Right renal cortex interstitium (tissue), 3 donors: ENCODE measurements around the gene ALDH5A1. TPM values are rescaled to one million over a fixed set of nuclear protein-coding genes. Genes with fewer than 3 reads are reported as not detected.

Source experiments
- DNase-seq, 3 donors: peaks; one replicate each; pipeline ENCODE4 v3.0.0-alpha.2; 2013; ENCODE audit warnings: low read depth in 3 of 3, low spot score in 2 of 3
- polyA plus RNA-seq, 3 donors: library from polyadenylated mRNA; unstranded; fragments of 120-200 nt; gene quantifications; one replicate each; pipeline ENCODE4 v1.2.1, GENCODE V29; 2013; ENCODE audit not compliant: insufficient read length in 3 of 3

The ALDH5A1 gene
- polyA plus RNA-seq, 3 donors: 27.7 to 30.0 (median 28.7) TPM

DNA sequence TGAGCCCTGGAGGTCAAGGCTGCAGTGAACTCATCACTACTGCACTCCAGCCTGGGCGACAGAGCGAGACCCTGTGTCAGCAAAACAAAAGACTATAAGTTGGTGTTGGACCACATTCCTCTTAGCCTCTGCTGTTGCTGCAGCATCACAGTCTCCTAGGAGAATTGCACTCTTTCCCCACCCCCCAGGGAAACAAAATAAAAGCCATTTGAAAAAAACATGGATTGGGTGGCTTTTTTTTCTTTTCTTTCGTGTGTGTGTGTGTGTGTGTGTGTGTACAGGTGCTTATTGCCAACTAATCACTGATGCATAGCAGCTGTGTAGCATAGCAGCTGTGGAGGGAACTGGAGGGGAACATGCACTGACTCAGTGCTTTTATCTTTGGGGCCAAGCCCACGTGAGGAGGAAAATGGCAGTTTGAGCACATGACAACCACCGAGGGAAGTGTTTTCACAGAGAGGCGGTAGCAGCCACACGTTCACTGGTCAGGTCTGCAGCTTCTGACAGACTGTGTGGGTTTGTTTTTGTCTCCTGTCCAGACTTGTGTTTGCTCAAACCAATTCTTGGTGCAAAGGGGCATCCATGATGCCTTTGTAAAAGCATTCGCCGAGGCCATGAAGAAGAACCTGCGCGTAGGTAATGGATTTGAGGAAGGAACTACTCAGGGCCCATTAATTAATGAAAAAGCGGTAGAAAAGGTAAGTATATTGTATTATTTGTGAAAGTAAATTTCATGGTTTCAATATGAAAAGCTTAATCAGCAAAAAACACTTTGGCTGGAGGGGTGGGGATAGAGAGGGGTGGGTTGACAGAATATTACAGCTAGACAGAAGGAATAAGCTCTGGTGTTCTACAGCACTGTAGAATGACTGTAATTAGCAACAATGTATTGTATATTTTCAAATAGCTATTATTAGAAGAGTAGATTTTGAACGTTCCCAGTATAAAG, 27.7 kb downstream of the ALDH5A1 start:
- DNase-seq: peak in 2 of 3 donors; percentile 36 to 44

DNA sequence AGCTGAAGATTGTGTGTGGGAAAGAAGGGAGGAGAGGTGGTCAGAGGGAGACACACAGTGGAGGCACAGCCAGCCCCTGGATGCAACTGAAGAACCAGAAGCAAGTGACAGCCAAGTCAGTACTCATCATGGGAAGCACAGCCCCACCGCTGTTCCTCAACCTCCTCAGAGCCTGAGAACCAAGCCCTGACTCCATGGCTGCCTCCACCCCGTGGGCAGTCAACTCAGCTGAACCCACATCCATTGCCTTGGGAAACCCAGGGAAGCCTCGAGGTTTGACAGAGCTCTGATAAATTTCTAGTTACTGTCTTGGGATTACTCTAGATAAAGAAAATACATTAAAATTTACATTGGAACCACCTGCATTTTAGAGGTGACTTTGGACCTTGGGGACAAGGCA, 29.6 kb downstream of the ALDH5A1 start:
- no peak for DNase-seq

DNA sequence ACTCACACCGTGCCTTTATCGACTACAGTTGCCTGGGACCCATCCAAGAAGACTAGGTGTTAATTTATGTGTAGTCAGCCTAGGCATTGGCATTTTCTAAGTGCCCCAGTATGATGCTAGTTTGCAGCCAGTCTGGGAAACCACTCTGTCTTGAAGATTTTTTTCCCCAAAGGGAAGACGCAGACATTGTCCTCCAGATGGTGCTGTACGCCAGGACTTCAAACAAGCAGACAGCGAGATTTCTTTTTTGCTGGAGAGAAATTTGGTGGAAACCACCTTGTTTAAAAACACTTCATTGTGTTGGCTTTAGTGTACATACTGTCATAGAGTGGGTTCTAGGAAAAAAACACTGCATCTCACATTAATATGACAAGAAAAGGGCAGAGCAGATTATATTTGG, 30.0 kb downstream of the ALDH5A1 start:
- peak in 1 of 3 donors; percentile 7 for DNase-seq

DNA sequence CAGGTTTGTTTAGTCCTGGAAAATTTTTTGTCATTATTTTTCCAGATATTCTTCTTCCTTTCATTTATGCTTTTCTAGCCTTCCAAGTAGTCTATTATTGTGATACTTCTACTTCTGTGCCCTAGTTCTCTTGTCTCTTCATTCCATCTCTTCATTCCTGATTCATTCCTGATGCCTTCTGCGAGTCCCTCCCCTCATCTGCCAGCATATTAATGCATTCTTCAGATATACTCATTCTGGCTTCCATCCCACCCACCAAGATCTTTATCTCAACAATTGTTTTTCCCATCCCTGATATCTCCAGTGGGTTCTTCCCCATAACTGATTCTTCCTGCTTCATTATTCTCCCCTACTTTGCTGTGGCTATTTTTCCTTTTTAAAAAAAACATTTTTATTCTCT, 35.2 kb downstream of the ALDH5A1 start:
- DNase-seq: no peak

DNA sequence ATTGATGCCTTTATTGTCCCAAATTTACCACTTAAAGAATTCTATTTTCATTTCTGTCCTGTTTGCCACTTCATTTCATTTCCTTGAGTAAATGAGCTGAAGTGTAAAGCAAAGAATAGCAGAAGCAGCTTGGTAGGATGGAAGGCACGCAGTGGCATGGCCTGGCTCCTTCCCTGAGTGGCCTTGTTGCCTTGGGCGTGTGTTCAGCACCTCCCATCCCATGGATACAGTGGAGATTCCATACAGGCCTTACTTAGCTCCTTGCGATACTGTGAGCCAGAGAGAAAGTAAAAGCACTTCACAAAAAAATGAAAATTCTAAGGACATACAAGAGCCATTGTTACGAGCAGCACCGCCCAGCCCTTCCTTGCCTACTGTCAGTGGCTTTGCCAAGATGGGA, 39.6 kb downstream of the ALDH5A1 start:
- DNase-seq: no peak

DNA sequence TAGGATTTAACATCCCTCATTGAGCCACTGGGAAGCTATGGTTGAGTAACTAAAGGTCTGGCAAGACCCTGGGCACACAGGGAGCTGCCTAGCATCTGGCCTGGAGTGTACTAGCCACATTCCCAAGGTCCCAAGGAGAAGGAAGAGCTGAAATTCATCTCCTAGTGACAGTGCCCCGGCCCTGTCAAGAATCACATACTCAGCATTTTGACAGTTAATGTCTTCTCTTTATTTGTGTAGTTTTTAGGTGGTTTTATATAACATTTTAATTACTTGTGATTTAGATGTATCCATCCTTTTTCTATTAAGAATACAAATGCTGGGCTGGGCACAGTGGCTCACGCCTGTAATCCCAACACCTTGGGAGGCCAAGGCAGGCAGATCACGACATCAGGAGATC, 40.4 kb downstream of the ALDH5A1 start:
- no peak for DNase-seq

DNA sequence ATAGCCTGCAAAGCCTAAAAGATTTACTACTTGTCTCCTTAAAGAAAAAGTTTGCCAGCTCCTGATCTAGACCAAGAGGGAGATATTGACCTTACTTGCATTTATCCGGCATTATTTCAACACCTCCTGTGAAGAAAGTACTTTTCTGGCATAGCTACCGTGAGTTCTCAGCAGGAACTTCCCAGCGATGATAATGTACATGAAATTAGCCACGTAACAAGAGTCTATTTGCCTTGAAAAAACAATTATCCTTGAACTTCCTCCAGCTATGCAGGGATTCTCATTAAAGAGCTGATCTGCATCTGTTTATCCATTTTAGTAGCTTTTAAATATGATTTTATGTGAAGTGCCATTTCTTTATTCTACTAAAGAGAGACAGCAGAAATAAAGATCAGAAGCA, 41.7 kb downstream of the ALDH5A1 start:
- DNase-seq: no peak

DNA sequence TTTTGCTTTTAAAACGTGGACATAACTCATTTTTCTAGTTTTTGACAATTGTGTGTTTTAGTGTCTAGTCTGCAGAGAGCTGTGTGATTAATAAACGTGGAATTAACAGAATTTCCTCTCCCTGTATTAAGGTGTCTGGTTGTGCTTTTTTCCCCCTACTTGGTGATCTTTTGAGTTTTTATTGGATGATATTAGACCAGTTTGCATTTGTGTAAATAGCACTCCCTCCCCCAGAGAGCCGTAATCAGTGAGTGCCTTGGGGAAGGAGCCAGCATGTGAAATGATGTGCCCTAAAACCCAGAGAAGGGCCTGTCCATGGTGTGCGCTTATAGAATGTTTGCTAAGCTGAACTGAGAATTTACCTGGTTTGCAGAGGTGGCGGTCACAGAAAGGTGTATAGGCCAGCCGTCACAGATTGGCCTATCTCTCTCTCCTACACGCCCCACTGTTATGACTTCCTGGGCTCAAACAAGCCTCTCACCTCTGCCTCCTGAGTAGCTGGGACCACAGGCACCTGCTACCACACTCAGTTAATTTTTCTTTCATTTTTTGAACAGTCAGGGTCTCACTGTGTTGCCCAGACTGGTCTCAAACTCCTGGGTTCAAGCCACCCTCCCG, 42.4 kb downstream of the ALDH5A1 start:
- DNase-seq: no peak

DNA sequence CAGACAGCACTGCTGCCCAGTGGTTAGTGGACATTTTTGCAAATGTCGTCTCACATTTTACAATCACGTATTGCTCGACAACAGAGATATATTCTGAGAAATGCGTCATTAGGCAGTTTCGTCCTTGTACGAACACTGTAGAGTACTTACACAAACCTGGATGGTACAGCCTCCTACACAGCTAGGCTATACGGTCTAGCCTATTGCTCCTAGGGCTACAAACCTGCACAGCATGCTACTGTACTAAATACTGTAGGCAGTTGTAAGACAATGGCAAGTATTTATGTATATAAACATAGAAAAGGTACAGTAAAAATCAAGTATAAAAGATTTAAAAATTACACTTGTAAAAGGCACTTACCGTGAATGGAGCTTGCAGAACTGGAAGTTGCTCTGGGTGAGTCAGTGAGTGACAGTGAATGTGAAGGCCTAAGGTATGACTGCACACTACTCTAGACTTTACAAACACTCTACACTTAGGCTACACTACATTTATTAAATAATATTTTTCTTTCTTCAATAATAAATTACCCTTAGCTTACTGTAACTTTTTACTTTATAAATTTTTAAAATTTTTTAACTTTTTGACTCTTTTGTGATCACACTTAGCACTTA, 43.1 kb downstream of the ALDH5A1 start:
- DNase-seq: no peak

DNA sequence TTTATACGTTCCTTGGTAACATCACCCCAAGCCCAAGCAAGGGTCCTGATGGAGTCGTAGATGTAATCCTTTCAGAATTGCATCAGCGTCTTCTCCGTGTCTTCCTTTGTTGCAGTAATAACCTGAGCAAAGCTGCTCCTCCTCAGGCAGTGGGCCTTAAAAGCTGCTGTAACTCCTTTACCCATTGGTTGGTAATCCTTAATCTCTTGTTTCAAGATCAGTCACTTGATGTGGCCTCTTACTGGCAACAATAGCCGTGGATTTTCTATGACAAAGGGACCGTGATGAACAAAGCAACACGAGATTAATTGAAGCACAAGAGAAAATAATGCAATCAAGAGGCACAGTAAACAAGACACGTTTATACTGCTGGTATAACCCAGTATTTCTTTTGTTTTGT, 44.6 kb downstream of the ALDH5A1 start:
- no peak for DNase-seq

DNA sequence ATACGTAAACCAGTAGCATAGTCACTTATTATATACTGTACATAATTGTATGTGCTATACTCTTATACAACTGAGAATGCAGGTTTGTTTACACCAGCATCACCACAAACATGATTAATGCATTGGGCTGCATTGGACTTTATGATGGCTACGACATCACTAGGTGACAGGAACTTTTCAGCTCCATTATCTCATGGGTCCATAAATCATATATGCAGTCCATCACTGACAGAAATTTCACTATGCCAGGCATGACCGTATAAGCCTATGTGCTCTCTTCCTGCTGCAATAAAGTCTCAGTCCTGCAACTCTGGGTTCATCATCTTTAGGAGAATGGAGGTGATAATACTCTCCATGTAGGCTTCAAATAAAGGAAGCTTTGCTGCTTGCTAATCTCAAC, 45.4 kb downstream of the ALDH5A1 start:
- no peak for DNase-seq

DNA sequence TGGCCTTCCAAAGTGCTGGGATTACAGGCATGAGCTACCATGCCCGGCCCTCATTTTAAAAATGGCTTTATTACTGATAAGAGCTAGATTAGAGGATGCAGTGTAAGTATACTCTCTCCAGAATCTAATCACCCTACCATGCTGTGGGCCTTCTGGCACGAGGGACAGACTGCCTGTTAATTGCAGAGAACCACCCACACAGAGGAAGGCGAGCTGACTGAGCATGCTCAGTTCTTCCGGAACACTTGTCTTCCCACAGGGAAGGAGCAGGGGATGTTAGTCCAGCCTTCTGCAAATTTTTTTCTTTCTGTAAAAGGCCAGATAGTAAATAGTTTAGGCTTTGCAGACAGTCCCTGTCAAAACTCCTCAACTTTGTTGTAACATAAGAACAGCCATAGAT, 48.9 kb downstream of the ALDH5A1 start:
- DNase-seq: no peak

DNA sequence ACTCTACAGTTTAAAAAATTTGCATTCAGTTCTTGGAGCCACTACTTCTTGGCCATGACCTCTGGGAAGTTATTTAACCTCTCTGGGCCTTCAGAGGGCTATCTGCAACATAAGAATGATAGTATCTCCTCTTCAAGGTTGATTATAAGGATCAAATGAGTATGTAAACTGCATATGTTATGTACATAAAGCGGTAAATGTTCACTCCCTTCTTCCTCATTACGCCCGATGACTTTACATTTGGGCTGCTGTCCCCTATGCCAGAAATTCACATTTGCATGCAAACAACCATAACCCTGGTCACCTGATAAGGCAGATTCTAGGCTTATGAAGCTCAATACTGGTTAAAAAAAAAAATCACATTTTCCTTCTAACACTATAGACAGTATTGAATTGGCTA, 50.4 kb downstream of the ALDH5A1 start:
- no peak for DNase-seq

DNA sequence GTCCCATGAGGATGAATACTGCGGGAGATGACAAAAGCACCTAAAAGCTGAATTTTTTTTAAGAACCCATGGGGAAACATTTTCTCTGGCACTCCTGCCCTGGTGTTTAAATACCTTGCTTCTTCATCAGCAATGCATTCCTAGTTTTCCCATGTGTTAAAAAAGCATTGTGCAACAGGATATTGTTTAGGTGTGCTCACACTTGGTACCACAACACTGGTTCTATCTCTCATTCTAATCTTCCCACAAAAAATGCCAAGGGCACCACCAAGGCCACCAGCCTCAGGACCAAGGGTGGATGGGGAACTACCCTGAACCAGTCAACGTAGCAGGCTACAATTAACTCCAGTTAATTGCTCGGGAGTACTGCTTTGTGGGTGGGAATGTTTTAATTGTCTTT, 50.9 kb downstream of the ALDH5A1 start:
- no peak for DNase-seq

DNA sequence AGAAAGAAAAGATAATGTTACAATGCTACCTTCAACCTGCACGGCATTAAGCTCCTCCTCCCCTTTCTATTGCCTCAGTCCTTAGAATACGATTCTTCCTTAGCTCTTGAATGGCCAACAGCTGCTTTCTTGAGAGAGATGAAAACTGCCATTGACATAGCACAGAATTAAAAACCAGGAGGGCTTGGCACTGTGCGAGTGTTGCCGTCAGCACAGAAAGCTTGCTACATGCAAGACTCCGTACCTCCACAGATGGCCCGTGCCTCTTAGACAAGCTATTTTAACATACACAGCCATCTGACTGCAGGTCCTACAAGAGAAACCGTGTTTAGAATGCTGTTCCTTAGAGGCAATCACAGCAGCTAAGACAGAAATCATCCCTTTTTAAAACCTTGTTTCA, 51.7 kb downstream of the ALDH5A1 start:
- no peak for DNase-seq

DNA sequence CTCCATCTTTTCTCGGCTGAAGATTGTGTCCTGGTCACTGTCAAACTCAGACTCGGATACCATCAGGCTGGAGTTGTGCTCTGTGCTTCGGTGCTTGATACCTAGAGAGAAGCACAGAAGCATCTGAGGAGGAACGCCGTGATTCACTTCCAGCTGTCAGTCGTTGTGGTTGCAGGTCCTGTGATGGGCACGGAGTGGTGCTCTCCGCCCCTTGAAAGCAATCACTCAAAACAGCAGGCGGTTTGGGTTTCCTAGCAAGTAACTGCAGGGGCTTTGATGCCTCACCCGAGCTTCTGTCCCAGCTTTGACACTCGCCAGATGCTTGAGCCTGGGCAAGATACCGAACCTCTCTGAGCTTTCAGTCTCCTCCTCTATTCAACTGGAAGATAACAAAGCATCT, 52.5 kb downstream of the ALDH5A1 start:
- peak in 1 of 3 donors; percentile 1 for DNase-seq

DNA sequence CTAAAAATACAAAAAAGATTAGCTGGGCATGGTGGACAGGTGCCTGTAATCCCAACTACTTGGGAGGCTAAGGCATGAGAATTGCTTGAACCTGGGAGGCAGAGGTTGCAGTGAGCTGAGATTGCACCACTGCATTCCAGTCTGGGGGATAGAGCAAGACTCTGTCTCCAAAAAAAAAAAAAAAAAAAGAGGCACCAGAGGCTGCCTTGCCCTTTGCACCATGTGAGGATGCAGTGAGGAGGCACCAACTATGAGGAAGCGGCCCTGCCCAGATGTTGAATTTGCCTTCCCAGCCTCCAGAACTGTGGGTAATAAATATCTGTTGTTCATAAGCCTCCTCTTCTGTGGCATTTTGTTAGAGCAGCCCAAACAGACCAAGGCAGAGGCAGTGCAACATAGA, 54.4 kb downstream of the ALDH5A1 start:
- no peak for DNase-seq

DNA sequence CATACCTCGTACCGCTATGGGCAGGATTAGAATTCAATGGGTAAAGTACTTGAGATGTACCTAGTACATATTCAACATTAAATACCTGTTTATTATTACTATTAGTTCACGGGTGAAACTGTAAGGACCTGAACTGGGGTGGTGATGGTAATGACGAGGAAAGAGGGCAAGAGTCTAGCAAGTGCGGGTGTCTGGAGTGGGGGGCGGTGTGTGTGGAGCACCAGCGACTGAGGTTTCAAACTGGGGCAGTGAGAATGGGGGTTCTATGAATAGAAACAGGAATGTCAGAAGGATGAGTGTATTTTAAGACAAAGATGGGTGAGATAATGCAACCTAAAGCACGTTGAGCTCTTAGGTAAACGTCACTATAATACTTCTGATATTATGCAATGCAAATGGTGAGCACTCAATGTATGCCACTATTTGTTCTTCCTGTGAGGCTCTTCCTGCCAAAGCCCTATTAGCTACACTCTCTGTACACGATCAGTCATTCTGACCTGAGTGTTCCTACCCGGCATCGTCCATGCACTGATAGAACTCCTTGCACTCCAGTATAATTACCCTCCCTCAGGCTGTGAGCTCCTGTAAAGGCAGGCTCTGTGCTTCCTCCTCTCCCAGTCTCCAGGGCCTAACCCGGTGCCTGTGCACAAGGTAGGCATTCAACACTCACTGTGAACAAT, 55.0 kb downstream of the ALDH5A1 start:
- DNase-seq: no peak

DNA sequence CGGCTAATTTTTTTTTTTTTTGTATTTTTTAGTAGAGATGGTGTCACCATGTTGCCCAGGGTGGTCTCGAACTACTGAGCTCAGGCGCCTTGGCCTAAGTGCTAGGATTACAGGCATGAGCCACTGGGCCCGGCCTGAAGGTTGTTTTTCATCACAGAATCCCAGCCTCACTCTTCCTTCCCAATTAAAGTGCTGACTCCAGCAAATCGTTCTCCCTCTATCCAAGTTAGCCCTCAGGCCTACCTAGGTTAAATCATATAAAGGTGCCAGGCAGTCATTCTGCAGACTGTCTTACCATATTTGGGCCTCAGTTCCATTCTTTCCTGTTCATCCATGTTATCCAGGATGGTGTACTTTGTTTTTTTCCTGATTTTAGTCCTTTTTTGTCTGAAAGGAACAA, 56.4 kb downstream of the ALDH5A1 start:
- no peak for DNase-seq

DNA sequence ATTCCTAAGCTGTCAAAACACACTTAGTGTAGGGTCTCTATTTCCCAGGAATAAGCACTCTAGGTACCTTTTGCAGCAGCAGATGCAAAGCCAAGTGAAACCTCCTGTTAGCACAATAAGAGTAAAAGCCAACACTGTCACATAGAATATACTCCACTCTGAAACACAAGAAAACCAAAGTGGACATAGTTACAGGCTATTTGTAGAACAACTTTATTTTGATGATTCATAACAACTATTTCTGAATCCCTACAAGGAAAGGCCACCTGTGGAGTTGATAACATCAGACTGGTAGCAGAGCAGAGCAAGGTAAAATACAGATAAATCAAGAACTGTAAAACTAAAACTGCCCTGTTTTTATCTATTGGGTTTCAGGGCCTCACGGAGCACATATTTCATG, 59.7 kb downstream of the ALDH5A1 start:
- no peak for DNase-seq

DNA sequence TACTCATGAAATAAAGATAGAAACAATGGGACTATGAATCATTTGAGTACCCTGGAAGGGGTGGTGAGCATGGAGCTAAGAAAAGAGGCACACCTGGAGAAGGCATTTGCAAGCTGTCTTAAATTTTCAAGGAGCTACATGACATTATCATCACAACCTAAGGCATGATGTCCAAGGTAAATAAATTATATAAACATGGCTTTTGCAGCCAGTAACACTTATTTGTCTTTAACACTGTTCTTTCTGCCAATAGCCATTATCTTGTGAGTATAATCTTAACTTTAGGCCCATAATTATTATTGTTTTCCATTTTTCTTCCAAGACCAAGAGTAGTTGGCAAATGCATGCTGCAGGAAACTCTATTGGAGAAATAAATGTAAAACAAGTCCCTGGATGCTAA, 63.7 kb downstream of the ALDH5A1 start:
- no peak for DNase-seq
